Measurements from ENCODE around the gene SMYD3. TPM values are rescaled to one million over a fixed set of nuclear protein-coding genes. Genes with fewer than 3 reads are reported as not detected.
"Not testable (repeated sequence)": the region's sequence is repeated elsewhere in the genome, so short reads cannot be mapped to it uniquely, and the experiment has no call there.

Gene SMYD3
- total RNA-seq, 1 donor from 2014 or later: 23.5 TPM

DNA sequence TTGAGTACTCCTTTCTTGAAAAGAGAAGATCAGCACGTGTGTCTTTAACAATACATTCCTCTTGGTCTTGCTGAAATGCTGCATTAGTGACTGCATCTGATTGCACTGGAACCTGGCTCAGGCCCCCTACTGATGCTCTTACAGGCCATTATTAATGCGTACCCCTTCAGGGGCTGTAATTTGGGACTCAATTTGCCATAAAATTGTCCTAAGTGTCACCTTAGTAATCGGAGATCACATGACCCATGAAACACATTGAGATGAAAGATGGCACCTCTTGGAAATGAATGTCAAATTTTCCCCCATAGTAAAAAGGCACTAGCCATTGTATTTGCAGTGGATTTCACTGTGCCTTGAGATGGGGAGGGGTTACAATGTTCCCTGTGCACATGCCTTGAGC is 789.0 kb downstream of the SMYD3 start:
- H3K36me3 ChIP-seq (ENCODE audit: control insufficient read depth in 3 of 3, insufficient read depth in 3 of 3, low read length in 3 of 3): no peaks in the 10 kb centered on the region
- no peak overlapping the region for H3K9ac ChIP-seq (ENCODE audit: low read depth in 1 of 3, low read length in 3 of 3)
- H3K4me3 ChIP-seq (ENCODE audit: low read length in 3 of 3): no peak overlapping the region
- no peaks in the 10 kb centered on the region for H3K27me3 ChIP-seq (ENCODE audit: control insufficient read depth in 3 of 3, insufficient read depth in 3 of 3, low read length in 3 of 3)
- H3K4me1 ChIP-seq (ENCODE audit: control insufficient read depth in 3 of 3, insufficient read depth in 3 of 3, low read length in 3 of 3): peaks cover 0 to 3% (median 0%) of the 10 kb centered on the region in 3 donors
- H3K9me3 ChIP-seq (ENCODE audit: control insufficient read depth in 3 of 3, low read length in 3 of 3): no peaks in the 10 kb centered on the region
- no peak overlapping the region for H3K27ac ChIP-seq (ENCODE audit: low read depth, low read length)

DNA sequence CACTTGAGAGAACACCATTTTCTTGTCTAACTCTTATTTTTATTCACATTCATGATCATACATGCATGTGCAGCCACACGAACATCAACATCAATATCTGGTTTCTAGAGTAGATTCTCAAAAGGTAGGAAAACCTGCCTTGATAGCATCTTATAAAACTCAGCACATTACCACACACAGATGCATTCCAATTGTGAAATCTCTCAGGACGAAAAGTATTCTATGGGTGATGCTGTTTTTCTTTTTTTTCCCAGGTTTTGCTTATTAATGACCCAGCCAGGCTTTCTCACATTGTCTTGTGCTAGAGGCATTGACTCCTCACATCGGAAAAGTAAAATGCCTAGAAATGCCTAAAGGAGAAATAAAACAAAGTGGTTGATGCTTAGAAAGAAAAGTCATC is 789.5 kb downstream of the SMYD3 start:
- no peak overlapping the region for H3K9ac ChIP-seq (ENCODE audit: low read depth in 1 of 3, low read length in 3 of 3)
- no peak overlapping the region for H3K27ac ChIP-seq (ENCODE audit: low read depth, low read length)
- no peak overlapping the region for H3K4me3 ChIP-seq (ENCODE audit: low read length in 3 of 3)
- H3K27me3 ChIP-seq (ENCODE audit: control insufficient read depth in 3 of 3, insufficient read depth in 3 of 3, low read length in 3 of 3): no peaks in the 10 kb centered on the region
- no peaks in the 10 kb centered on the region for H3K9me3 ChIP-seq (ENCODE audit: control insufficient read depth in 3 of 3, low read length in 3 of 3)
- peaks cover 0 to 3% (median 0%) of the 10 kb centered on the region in 3 donors for H3K4me1 ChIP-seq (ENCODE audit: control insufficient read depth in 3 of 3, insufficient read depth in 3 of 3, low read length in 3 of 3)
- H3K36me3 ChIP-seq (ENCODE audit: control insufficient read depth in 3 of 3, insufficient read depth in 3 of 3, low read length in 3 of 3): no peaks in the 10 kb centered on the region

DNA sequence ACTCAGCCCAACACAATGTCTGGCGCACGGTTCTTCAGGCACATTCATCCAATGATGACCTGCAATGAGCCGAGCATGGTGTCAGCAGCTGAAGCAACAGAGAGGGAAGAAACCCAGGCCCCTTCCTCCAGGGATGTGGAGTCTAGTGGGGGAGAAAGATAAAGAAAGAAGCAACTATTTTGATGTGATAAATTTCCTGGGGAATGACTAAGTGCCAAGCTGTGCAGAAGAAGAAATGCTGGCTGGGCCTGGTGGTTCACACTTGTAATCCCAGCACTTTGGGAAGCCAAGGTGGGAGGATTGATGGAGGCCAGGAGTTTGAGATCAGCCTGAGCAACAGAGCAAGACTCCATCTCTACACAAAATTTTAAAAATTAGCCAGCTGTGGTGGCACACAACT is 790.5 kb downstream of the SMYD3 start:
- H3K9me3 ChIP-seq (ENCODE audit: control insufficient read depth in 3 of 3, low read length in 3 of 3): no peaks in the 10 kb centered on the region
- no peak overlapping the region for H3K9ac ChIP-seq (ENCODE audit: low read depth in 1 of 3, low read length in 3 of 3)

DNA sequence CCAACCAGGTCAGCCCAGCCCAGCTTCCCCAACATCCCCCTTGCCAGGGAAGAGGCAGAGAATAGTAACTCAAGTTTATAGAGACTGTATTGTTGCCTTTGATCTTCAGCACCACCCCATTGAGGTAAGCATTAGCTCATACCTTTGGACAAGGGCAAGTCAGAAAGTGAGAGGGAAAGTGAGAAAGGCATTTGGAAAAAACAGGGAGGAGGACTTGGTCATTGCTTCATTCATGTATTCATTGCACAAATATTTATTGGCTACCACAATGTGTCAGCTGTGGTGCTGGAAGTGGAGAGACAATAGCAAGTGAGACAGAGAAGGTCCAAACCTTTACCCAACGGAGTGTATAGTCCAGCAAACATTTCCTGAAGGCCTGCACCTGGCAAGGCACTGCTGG is 791.1 kb downstream of the SMYD3 start:
- Histone ChIP-seq H3K9me3 (ENCODE audit: control insufficient read depth in 3 of 3, low read length in 3 of 3) (no peaks in the 10 kb centered on the region), H3K4me3 (ENCODE audit: low read length in 3 of 3) (no peak overlapping the region), H3K36me3 (ENCODE audit: control insufficient read depth in 3 of 3, insufficient read depth in 3 of 3, low read length in 3 of 3) (no peaks in the 10 kb centered on the region), H3K9ac (ENCODE audit: low read depth in 1 of 3, low read length in 3 of 3) (no peak overlapping the region), H3K27ac (ENCODE audit: low read depth, low read length) (no peak overlapping the region), H3K4me1 (ENCODE audit: control insufficient read depth in 3 of 3, insufficient read depth in 3 of 3, low read length in 3 of 3) (peaks cover 0 to 3% (median 0%) of the 10 kb centered on the region in 3 donors), H3K27me3 (ENCODE audit: control insufficient read depth in 3 of 3, insufficient read depth in 3 of 3, low read length in 3 of 3) (no peaks in the 10 kb centered on the region)

More for the DNA sequence above, 790.5 kb downstream of the SMYD3 start:
- no peaks in the 10 kb centered on the region for H3K27me3 ChIP-seq (ENCODE audit: control insufficient read depth in 3 of 3, insufficient read depth in 3 of 3, low read length in 3 of 3)
- no peak overlapping the region for H3K27ac ChIP-seq (ENCODE audit: low read depth, low read length)
- H3K4me1 ChIP-seq (ENCODE audit: control insufficient read depth in 3 of 3, insufficient read depth in 3 of 3, low read length in 3 of 3): peaks cover 0 to 3% (median 0%) of the 10 kb centered on the region in 3 donors
- no peak overlapping the region for H3K4me3 ChIP-seq (ENCODE audit: low read length in 3 of 3)
- H3K36me3 ChIP-seq (ENCODE audit: control insufficient read depth in 3 of 3, insufficient read depth in 3 of 3, low read length in 3 of 3): no peaks in the 10 kb centered on the region

DNA sequence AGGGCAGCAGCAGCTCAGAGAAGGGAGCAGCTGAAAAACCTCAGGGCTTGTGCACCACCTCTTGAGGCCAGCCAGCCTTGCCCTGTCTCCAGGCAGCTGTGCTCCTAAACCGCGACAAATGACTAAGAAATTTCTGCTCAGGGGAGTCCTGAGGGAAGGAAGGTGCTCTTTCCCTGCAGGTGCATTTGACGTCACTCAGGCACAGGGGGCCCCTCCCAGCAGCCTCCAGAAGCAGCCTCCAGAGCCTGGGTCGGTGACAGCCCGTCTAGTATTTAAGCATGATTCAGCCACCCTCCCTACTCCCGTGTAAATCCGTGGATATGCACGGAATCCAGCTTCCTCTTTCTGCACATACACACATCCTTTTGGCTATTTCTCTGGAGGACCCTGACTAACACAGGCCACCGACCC is 791.8 kb downstream of the SMYD3 start:
- peaks cover 0 to 3% (median 0%) of the 10 kb centered on the region in 3 donors for H3K4me1 ChIP-seq (ENCODE audit: control insufficient read depth in 3 of 3, insufficient read depth in 3 of 3, low read length in 3 of 3)
- no peak overlapping the region for H3K27ac ChIP-seq (ENCODE audit: low read depth, low read length)
- no peaks in the 10 kb centered on the region for H3K27me3 ChIP-seq (ENCODE audit: control insufficient read depth in 3 of 3, insufficient read depth in 3 of 3, low read length in 3 of 3)
- no peaks in the 10 kb centered on the region for H3K36me3 ChIP-seq (ENCODE audit: control insufficient read depth in 3 of 3, insufficient read depth in 3 of 3, low read length in 3 of 3)
- H3K4me3 ChIP-seq (ENCODE audit: low read length in 3 of 3): no peak overlapping the region
- no peak overlapping the region for H3K9ac ChIP-seq (ENCODE audit: low read depth in 1 of 3, low read length in 3 of 3)
- no peaks in the 10 kb centered on the region for H3K9me3 ChIP-seq (ENCODE audit: control insufficient read depth in 3 of 3, low read length in 3 of 3)

DNA sequence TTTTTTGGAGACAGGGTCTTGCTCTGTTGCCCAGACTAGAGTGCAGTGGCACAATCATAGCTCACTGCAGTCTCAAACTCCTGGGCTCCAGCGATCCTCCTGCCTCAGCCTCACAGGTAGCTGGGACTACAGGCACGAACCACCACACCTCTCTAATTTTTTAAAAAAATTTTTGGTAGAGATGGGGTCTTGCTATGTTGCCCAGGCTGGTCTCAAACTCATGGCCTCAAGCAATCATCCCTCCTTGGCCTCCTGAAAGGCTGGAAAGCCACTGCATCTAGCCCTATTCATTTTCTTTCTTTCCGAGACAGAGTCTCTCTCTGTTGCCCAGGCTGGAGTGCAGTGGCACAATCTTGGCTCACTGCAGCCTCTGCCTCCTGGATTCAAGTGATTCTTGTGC is 793.1 kb downstream of the SMYD3 start:
- not testable (repeated sequence) for H3K4me1 ChIP-seq (ENCODE audit: control insufficient read depth in 3 of 3, insufficient read depth in 3 of 3, low read length in 3 of 3); H3K27me3 ChIP-seq (ENCODE audit: control insufficient read depth in 3 of 3, insufficient read depth in 3 of 3, low read length in 3 of 3); H3K4me3 ChIP-seq (ENCODE audit: low read length in 3 of 3); H3K27ac ChIP-seq (ENCODE audit: low read depth, low read length); H3K9ac ChIP-seq (ENCODE audit: low read depth in 1 of 3, low read length in 3 of 3); H3K36me3 ChIP-seq (ENCODE audit: control insufficient read depth in 3 of 3, insufficient read depth in 3 of 3, low read length in 3 of 3); H3K9me3 ChIP-seq (ENCODE audit: control insufficient read depth in 3 of 3, low read length in 3 of 3)

DNA sequence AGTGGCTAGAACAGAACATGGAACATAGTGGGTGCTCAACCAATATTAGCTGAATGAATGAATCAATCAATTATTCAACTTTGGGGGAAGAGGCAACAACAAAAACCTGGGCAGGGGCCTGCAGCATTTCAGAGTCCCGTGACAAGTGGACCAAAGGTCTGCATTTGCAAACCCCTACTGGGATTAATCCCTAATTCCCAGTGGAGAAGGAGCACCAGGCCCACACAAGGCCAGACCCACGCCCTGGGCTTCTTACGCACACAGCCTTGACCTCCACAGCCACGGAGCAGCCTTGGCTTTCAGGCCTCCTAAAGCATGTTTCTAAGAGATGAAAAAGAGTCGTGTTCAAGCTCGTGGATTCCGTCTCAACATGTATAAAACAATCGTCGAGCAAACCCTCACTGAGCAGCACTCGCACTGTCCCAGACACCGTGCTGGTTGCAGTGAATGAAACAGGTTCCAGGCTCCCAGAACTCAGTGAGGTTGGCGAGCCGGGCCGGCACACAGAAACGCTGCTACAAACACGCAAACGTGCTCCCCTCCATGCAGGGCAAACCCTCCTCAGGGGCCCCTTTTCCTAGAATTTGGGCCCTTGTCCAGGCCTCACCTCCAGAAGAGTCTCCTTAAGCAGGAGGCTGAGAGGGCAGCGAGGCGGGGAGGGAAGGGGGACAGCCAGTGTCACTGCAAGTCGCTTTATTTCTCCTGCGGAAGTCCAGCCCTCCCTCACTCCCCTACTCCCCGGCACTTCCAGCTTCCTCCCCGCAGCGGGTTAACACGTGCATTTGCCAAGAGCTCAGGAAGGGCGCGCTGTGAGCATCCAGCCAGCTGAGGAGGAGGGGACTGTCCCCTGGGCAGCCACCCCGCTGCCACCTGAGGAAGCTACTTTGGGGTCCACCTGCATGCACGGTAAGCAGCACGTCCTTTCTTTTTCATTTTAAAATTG is 795.8 kb downstream of the SMYD3 start:
- no peaks in the 10 kb centered on the region for H3K9me3 ChIP-seq (ENCODE audit: control insufficient read depth in 3 of 3, low read length in 3 of 3)

DNA sequence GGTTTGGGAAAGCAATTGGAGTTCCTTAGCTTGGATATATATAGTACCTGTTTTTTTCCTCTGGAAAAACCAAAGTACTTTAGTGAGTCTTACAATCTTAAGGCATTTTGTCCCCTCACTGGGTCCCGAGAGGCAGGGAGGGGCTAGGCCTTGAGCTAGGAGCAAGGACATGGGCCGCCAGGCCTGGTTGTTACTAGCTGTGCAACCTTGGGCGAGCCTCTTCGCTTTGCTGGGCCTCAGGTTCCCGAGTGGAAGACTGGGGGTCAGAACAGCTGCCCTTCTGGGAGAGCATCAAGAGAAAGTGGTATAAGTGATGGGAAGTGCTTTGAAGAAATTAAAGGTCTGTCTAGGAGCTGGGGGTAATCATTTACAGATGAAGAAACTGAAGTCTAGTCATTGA is 799.1 kb downstream of the SMYD3 start:
- no peaks in the 10 kb centered on the region for H3K4me1 ChIP-seq (ENCODE audit: control insufficient read depth in 3 of 3, insufficient read depth in 3 of 3, low read length in 3 of 3)
- H3K36me3 ChIP-seq (ENCODE audit: control insufficient read depth in 3 of 3, insufficient read depth in 3 of 3, low read length in 3 of 3): no peaks in the 10 kb centered on the region
- H3K9ac ChIP-seq (ENCODE audit: low read depth in 1 of 3, low read length in 3 of 3): no peak overlapping the region
- H3K9me3 ChIP-seq (ENCODE audit: control insufficient read depth in 3 of 3, low read length in 3 of 3): no peaks in the 10 kb centered on the region
- no peaks in the 10 kb centered on the region for H3K27me3 ChIP-seq (ENCODE audit: control insufficient read depth in 3 of 3, insufficient read depth in 3 of 3, low read length in 3 of 3)
- no peak overlapping the region for H3K27ac ChIP-seq (ENCODE audit: low read depth, low read length)
- no peak overlapping the region for H3K4me3 ChIP-seq (ENCODE audit: low read length in 3 of 3)

More for the DNA sequence above, 795.8 kb downstream of the SMYD3 start:
- Histone ChIP-seq H3K4me1 (ENCODE audit: control insufficient read depth in 3 of 3, insufficient read depth in 3 of 3, low read length in 3 of 3) (peaks cover 0 to under 1% (median 0%) of the 10 kb centered on the region in 3 donors), H3K4me3 (ENCODE audit: low read length in 3 of 3) (no peak overlapping the region), H3K36me3 (ENCODE audit: control insufficient read depth in 3 of 3, insufficient read depth in 3 of 3, low read length in 3 of 3) (no peaks in the 10 kb centered on the region), H3K27ac (ENCODE audit: low read depth, low read length) (no peak overlapping the region), H3K27me3 (ENCODE audit: control insufficient read depth in 3 of 3, insufficient read depth in 3 of 3, low read length in 3 of 3) (no peaks in the 10 kb centered on the region), H3K9ac (ENCODE audit: low read depth in 1 of 3, low read length in 3 of 3) (no peak overlapping the region)

DNA sequence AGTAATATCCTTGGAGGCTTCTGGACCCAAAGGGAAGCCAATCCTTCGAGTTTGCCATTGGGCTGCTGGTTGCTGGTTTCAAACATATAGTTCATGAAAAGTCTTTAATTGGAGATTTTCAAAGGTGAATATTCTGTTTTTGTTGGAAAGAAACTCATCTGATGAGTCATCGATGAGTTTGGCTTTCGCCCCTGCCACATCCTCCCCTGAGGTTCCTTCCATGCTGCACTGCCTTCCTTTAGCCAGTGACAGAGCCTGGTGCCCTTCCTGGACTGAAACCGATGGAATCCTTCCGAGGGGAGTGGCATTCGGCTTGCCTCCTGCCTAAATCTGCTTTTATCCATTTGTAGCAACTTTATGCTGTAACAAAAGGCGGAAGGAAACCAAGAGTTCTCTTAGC is 802.3 kb downstream of the SMYD3 start:
- Histone ChIP-seq H3K27ac (ENCODE audit: low read depth, low read length) (no peak overlapping the region), H3K9me3 (ENCODE audit: control insufficient read depth in 3 of 3, low read length in 3 of 3) (no peaks in the 10 kb centered on the region), H3K4me3 (ENCODE audit: low read length in 3 of 3) (no peak overlapping the region), H3K27me3 (ENCODE audit: control insufficient read depth in 3 of 3, insufficient read depth in 3 of 3, low read length in 3 of 3) (no peaks in the 10 kb centered on the region), H3K36me3 (ENCODE audit: control insufficient read depth in 3 of 3, insufficient read depth in 3 of 3, low read length in 3 of 3) (no peaks in the 10 kb centered on the region), H3K9ac (ENCODE audit: low read depth in 1 of 3, low read length in 3 of 3) (no peak overlapping the region), H3K4me1 (ENCODE audit: control insufficient read depth in 3 of 3, insufficient read depth in 3 of 3, low read length in 3 of 3) (no peaks in the 10 kb centered on the region)

DNA sequence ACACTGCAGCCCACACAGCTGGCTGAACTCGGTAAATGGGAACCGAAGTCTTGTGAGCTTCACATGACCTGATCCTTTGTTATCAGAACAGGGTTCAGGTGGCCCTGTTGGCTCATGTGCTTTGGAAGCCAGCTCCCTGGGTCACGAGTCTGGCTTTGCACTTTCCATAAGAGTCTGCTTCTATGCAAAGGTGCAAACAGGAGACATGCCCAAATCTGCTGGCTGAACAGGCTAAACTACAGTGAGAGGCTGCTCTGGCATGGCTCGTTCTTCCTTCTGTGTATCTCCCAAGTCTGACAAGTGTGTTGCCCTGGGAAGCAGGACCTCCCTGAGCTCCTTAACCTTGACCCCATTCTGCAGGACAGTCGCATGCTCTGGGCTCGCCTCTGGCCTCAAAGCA is 802.7 kb downstream of the SMYD3 start:
- Histone ChIP-seq H3K9me3 (ENCODE audit: control insufficient read depth in 3 of 3, low read length in 3 of 3) (no peaks in the 10 kb centered on the region), H3K9ac (ENCODE audit: low read depth in 1 of 3, low read length in 3 of 3) (no peak overlapping the region), H3K4me1 (ENCODE audit: control insufficient read depth in 3 of 3, insufficient read depth in 3 of 3, low read length in 3 of 3) (no peaks in the 10 kb centered on the region), H3K36me3 (ENCODE audit: control insufficient read depth in 3 of 3, insufficient read depth in 3 of 3, low read length in 3 of 3) (no peaks in the 10 kb centered on the region), H3K27me3 (ENCODE audit: control insufficient read depth in 3 of 3, insufficient read depth in 3 of 3, low read length in 3 of 3) (no peaks in the 10 kb centered on the region), H3K4me3 (ENCODE audit: low read length in 3 of 3) (no peak overlapping the region), H3K27ac (ENCODE audit: low read depth, low read length) (no peak overlapping the region)

All from skeletal muscle tissue (tissue), 4 donors.